Calu3 (cell line): ENCODE measurements around the gene NELL2. TPM values are rescaled to one million over a fixed set of nuclear protein-coding genes. Genes with fewer than 3 reads are reported as not detected.
"Not testable (repeated sequence)": the region's sequence is repeated elsewhere in the genome, so short reads cannot be mapped to it uniquely, and the experiment has no call there.

Source experiments
- BruUV-seq: library from RNA; stranded (reverse); fragments of 400-500 nt; replicated peaks from 2 replicates; lab custom pipeline; 2021; lab: Mats Ljungman, UMichigan
- CTCF ChIA-PET: fragments of 300-600 bp; sonication (Branson Sonifier 250); formaldehyde crosslinking; loops from one replicate; lab custom pipeline; 2022; ENCODE audit warnings: antibody characterized with exemption; lab: Charles Lee
- DNase-seq: peaks from one replicate; pipeline ENCODE4 v3.0.0; 2022
- H3K27ac Mint-ChIP-seq: one replicate; pipeline ENCODE4 v1.8.0; 2022; ENCODE audit warnings: mixed read lengths; ENCODE audit not compliant: unreplicated experiment
- H3K27me3 Mint-ChIP-seq: one replicate; pipeline ENCODE4 v1.8.0; 2022; ENCODE audit warnings: mixed read lengths; ENCODE audit not compliant: unreplicated experiment
- H3K36me3 Mint-ChIP-seq: one replicate; pipeline ENCODE4 v1.8.0; 2022; ENCODE audit warnings: mild to moderate bottlenecking, moderate library complexity, mixed read lengths; ENCODE audit not compliant: insufficient read depth, unreplicated experiment
- H3K4me1 Mint-ChIP-seq: one replicate; pipeline ENCODE4 v1.8.0; 2022; ENCODE audit warnings: mild to moderate bottlenecking, low read depth, mixed read lengths; ENCODE audit not compliant: unreplicated experiment
- H3K4me3 Mint-ChIP-seq: one replicate; pipeline ENCODE4 v1.8.0; 2022; ENCODE audit warnings: mild to moderate bottlenecking, low read depth, moderate library complexity, mixed read lengths; ENCODE audit not compliant: unreplicated experiment
- H3K9me3 Mint-ChIP-seq: one replicate; pipeline ENCODE4 v1.8.0; 2022; ENCODE audit warnings: low read depth, mixed read lengths; ENCODE audit not compliant: unreplicated experiment
- intact Hi-C: fragments of 100-400 bp; cut with micrococcal nuclease; formaldehyde crosslinking; loops from one replicate; pipeline ENCODE4 v1.10.0; 2022; ENCODE audit not compliant: unreplicated experiment
- total RNA-seq: library from RNA; stranded (reverse); gene quantifications from 2 replicates; pipeline ENCODE4 v1.2.3, GENCODE V29; 2022
- TF ChIP-seq, protein P1 (sequence below): fragments of 200-600 bp; IDR thresholded peaks from one replicate; pipeline ENCODE4 v1.8.0; 2022; ENCODE audit warnings: antibody characterized with exemption; ENCODE audit not compliant: unreplicated experiment

The NELL2 gene
- total RNA-seq, 1 experiment from 2014 or later, result not detected

DNA sequence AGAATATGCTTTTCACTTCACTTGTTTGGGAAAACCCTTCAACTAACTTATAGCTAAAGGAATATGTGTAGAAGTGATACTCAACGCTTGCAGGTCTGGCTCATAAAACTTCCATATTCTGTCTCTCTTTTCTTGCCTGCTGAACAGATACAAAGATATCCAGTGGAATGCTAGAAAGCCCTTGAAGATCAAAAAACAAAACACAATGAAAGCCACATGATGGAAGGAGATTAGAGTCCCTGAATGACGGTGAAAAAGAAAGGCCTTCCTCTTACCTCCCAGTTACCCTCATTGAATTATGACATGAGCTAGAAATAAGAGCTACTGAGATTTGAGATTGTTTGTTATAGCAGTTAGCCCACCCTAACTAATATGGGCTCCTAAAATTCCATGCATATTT is 28.2 kb upstream of the NELL2 start:
- intact Hi-C loops, result no loop called here
- no peak overlapping the region for H3K27ac Mint-ChIP-seq
- CTCF ChIA-PET, result no interaction called here

DNA sequence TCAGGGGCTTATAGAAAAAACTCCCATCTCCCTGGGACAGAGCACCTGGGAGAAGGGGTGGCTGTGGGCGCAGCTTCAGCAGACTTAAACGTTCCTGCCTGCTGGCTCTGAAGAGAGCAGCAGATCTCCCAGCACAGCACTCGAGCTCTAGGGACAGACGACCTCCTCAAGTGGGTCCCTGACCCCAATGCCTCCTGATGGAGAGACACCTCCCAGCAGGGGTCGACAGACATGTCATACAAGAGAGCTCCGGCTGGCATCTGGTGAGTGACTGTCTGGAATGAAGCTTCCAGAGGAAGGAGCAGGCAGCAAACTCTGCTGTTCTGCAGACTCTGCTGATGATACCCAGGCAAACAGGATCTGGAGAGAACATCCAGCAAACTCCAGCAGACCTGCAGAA is 22.0 kb upstream of the NELL2 start:
- H3K27me3 Mint-ChIP-seq, H3K4me3 Mint-ChIP-seq, BruUV-seq, H3K9me3 Mint-ChIP-seq, H3K4me1 Mint-ChIP-seq, intact Hi-C loops, DNase-seq, H3K27ac Mint-ChIP-seq, CTCF ChIA-PET, H3K36me3 Mint-ChIP-seq: not testable (repeated sequence)

More for the DNA sequence above, 28.2 kb upstream of the NELL2 start:
- BruUV-seq, result no TSS peak
- H3K4me3 Mint-ChIP-seq, result no peak overlapping the region
- H3K9me3 Mint-ChIP-seq, result no peaks in the 10 kb centered on the region
- H3K27me3 Mint-ChIP-seq, result no peaks in the 10 kb centered on the region
- no peak for DNase-seq
- no peaks in the 10 kb centered on the region for H3K4me1 Mint-ChIP-seq
- TF ChIP-seq, protein P1, sequence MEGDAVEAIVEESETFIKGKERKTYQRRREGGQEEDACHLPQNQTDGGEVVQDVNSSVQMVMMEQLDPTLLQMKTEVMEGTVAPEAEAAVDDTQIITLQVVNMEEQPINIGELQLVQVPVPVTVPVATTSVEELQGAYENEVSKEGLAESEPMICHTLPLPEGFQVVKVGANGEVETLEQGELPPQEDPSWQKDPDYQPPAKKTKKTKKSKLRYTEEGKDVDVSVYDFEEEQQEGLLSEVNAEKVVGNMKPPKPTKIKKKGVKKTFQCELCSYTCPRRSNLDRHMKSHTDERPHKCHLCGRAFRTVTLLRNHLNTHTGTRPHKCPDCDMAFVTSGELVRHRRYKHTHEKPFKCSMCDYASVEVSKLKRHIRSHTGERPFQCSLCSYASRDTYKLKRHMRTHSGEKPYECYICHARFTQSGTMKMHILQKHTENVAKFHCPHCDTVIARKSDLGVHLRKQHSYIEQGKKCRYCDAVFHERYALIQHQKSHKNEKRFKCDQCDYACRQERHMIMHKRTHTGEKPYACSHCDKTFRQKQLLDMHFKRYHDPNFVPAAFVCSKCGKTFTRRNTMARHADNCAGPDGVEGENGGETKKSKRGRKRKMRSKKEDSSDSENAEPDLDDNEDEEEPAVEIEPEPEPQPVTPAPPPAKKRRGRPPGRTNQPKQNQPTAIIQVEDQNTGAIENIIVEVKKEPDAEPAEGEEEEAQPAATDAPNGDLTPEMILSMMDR, result no peak
- H3K36me3 Mint-ChIP-seq, result no peaks in the 10 kb centered on the region

DNA sequence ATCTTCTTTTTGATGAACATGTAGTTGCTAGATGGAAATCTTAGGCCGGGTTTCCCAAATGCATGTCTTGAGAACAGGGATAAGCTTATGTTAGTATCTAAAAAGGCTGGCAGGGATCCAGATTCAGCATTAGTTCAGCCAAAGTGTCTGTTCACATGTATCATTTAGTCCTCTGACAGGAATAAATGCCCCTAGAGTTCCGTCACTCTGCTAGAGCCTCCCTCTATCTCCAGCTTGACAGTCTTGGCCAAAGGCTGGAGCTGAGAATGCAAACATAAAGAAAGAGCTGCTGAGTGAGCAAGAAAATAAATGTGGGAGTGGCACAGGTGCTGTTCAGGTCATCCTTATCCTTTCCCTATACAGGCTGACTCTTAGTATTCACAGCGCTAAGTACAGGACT is 13.8 kb upstream of the NELL2 start:
- no peak overlapping the region for H3K27ac Mint-ChIP-seq
- CTCF ChIA-PET, result no interaction called here
- no TSS peak for BruUV-seq

DNA sequence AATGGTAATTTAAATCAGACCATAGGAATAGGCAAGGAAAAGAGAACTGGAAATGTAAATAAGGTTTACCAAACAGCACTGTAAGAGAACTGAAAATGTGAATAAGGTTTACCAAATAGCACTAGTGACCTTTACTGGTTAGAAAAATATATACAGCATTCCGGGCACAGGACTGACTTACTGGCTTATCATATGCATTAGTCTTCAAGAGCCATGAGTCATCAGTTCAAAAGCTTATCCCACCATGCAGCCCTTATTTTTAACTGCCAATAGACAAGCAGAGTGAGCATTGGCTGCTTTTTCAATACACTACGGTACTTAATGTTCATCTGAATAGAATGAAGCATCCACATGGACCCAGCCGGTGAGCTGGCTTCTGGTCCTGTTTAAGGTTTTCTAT is 13.0 kb upstream of the NELL2 start:
- no peaks in the 10 kb centered on the region for H3K27me3 Mint-ChIP-seq
- no peak overlapping the region for H3K27ac Mint-ChIP-seq
- no peak overlapping the region for H3K4me3 Mint-ChIP-seq
- CTCF ChIA-PET, result no interaction called here
- H3K9me3 Mint-ChIP-seq, result no peaks in the 10 kb centered on the region
- H3K4me1 Mint-ChIP-seq, result no peaks in the 10 kb centered on the region
- DNase-seq, result no peak
- TF ChIP-seq, protein P1, result no peak
- BruUV-seq, result no TSS peak
- intact Hi-C loops, result no loop called here
- no peaks in the 10 kb centered on the region for H3K36me3 Mint-ChIP-seq

More for the DNA sequence above, 13.8 kb upstream of the NELL2 start:
- no peaks in the 10 kb centered on the region for H3K27me3 Mint-ChIP-seq
- H3K4me1 Mint-ChIP-seq, result no peaks in the 10 kb centered on the region
- no peak for DNase-seq
- H3K4me3 Mint-ChIP-seq, result no peak overlapping the region
- H3K36me3 Mint-ChIP-seq, result no peaks in the 10 kb centered on the region
- TF ChIP-seq, protein P1, result no peak
- intact Hi-C loops, result no loop called here
- H3K9me3 Mint-ChIP-seq, result no peaks in the 10 kb centered on the region

DNA sequence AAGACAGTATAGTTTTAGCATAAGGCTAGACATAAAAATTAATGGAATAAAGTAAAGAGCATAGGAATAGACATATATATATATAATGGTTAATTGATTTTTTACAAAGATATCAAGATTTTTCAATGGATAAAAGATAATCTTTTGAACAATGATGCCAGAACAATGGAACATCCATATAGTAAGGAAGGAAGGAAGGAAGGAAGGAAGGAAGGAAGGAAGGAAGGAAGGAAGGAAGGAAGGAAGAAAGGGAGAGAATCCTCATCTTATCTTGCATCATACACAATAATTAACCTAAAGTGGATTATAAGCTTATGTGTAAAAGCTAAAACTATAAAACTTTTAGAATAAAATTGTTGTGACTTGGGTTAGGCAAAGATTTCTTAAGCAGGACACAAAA is 9.8 kb upstream of the NELL2 start:
- TF ChIP-seq, protein P1, result no peak
- H3K4me1 Mint-ChIP-seq, result no peaks in the 10 kb centered on the region
- intact Hi-C loops, result no loop called here
- CTCF ChIA-PET, result no interaction called here
- no peaks in the 10 kb centered on the region for H3K36me3 Mint-ChIP-seq
- H3K4me3 Mint-ChIP-seq, result no peak overlapping the region
- H3K9me3 Mint-ChIP-seq, result peaks cover 5% of the 10 kb centered on the region
- H3K27ac Mint-ChIP-seq, result no peak overlapping the region
- H3K27me3 Mint-ChIP-seq, result no peaks in the 10 kb centered on the region
- no TSS peak for BruUV-seq
- no peak for DNase-seq
